Mesenchymal stem cell (in vitro differentiated cells and primary cell): ENCODE measurements around the gene GET3.

Source experiments
- DNase-seq: peaks from one replicate; pipeline ENCODE4 v3.0.0-alpha.2; 2013
- H2AFZ ChIP-seq: one replicate; pipeline ENCODE4 v1.6.1; 2013; ENCODE audit warnings: low read depth, mild to moderate bottlenecking, control low read depth, inconsistent platforms, low read length, moderate library complexity
- H2AK5ac ChIP-seq: 2 replicates; pipeline ENCODE4 v1.6.1; 2013; ENCODE audit warnings: low read length, moderate library complexity, mild to moderate bottlenecking, inconsistent platforms; ENCODE audit not compliant: severe bottlenecking
- H2BK120ac ChIP-seq: one replicate; pipeline ENCODE4 v1.6.1; 2013; ENCODE audit warnings: low read depth, mild to moderate bottlenecking, inconsistent platforms, low read length, moderate library complexity
- H2BK12ac ChIP-seq, 2 experiments: one replicate each; pipeline ENCODE4 v1.6.1; 2013; ENCODE audit warnings: inconsistent platforms in 2 of 2, low read length in 2 of 2, mild to moderate bottlenecking in 2 of 2, moderate library complexity in 2 of 2, control low read depth in 1 of 2
- H2BK15ac ChIP-seq: one replicate; pipeline ENCODE4 v1.6.1; 2013; ENCODE audit warnings: mild to moderate bottlenecking, low read depth, inconsistent platforms; ENCODE audit not compliant: poor library complexity, severe bottlenecking
- H2BK5ac ChIP-seq: 2 replicates; pipeline ENCODE4 v1.6.1; 2013; ENCODE audit warnings: low read depth, mild to moderate bottlenecking, low read length, control low read depth, inconsistent platforms; ENCODE audit not compliant: poor library complexity, severe bottlenecking
- H3K14ac ChIP-seq, 2 experiments: one replicate each; pipeline ENCODE4 v1.6.1; 2013; ENCODE audit warnings: inconsistent platforms in 2 of 2, low read length in 2 of 2, control low read depth in 1 of 2, mild to moderate bottlenecking in 1 of 2, moderate library complexity in 1 of 2
- H3K18ac ChIP-seq, 2 experiments: one replicate each; pipeline ENCODE4 v1.6.1; 2013; ENCODE audit warnings: inconsistent platforms in 2 of 2, low read length in 2 of 2, control low read depth in 1 of 2, low read depth in 1 of 2, mild to moderate bottlenecking in 1 of 2
- H3K23ac ChIP-seq, 2 experiments: one replicate each; pipeline ENCODE4 v1.6.1; 2013; ENCODE audit warnings: inconsistent platforms in 2 of 2, low read length in 2 of 2, mild to moderate bottlenecking in 2 of 2, moderate library complexity in 2 of 2, control low read depth in 1 of 2
- H3K27ac ChIP-seq: 2 replicates; pipeline ENCODE4 v1.5.1; 2013; ENCODE audit warnings: mild to moderate bottlenecking, moderate library complexity, low read length, control low read depth, inconsistent platforms; ENCODE audit not compliant: poor library complexity, severe bottlenecking
- H3K27me3 ChIP-seq, 2 experiments: 2 replicates each; pipeline versions ENCODE4 v1.6.1 to v1.7.0; 2013; ENCODE audit warnings: low read length in 2 of 2, mild to moderate bottlenecking in 2 of 2, moderate library complexity in 2 of 2, control low read depth in 1 of 2, inconsistent platforms in 1 of 2; ENCODE audit not compliant: control insufficient read depth in 1 of 2, insufficient read depth in 1 of 2
- H3K36me3 ChIP-seq, 2 experiments: 2 replicates each; pipeline versions ENCODE4 v1.6.1 to v1.7.0; 2013; ENCODE audit warnings: low read length in 2 of 2, control low read depth in 1 of 2, inconsistent platforms in 1 of 2, low read depth in 1 of 2, mild to moderate bottlenecking in 1 of 2; ENCODE audit not compliant: insufficient read depth in 2 of 2, control insufficient read depth in 1 of 2
- H3K4ac ChIP-seq, 2 experiments: one replicate each; pipeline ENCODE4 v1.6.1; 2013; ENCODE audit warnings: inconsistent platforms in 2 of 2, low read length in 2 of 2, mild to moderate bottlenecking in 2 of 2, moderate library complexity in 2 of 2, control low read depth in 1 of 2, low read depth in 1 of 2
- H3K4me1 ChIP-seq: 2 replicates; pipeline ENCODE4 v1.6.1; 2013; ENCODE audit warnings: low read depth, low read length, control low read depth; ENCODE audit not compliant: control insufficient read depth, insufficient read depth
- H3K4me2 ChIP-seq: 2 replicates; pipeline ENCODE4 v1.6.1; 2013; ENCODE audit warnings: low read length, mild to moderate bottlenecking, inconsistent platforms; ENCODE audit not compliant: poor library complexity, severe bottlenecking
- H3K4me3 ChIP-seq, 2 experiments: 2 replicates each; pipeline versions ENCODE4 v1.5.1 to v1.7.0; 2013; ENCODE audit warnings: low read length in 2 of 2, mild to moderate bottlenecking in 2 of 2, control low read depth in 1 of 2, low read depth in 1 of 2; ENCODE audit not compliant: insufficient read depth in 1 of 2
- H3K79me1 ChIP-seq: replicated peaks from 2 replicates; pipeline ENCODE4 v1.6.1; 2013; ENCODE audit warnings: mild to moderate bottlenecking, control low read depth, low read length, inconsistent platforms; ENCODE audit not compliant: poor library complexity, severe bottlenecking
- H3K9ac ChIP-seq: 2 replicates; pipeline ENCODE4 v1.7.0; 2013; ENCODE audit warnings: mild to moderate bottlenecking, low read length, moderate library complexity
- H3K9me3 ChIP-seq: 2 replicates; pipeline ENCODE4 v1.7.0; 2013; ENCODE audit warnings: mild to moderate bottlenecking, low read length; ENCODE audit not compliant: control insufficient read depth
- H4K8ac ChIP-seq: one replicate; pipeline ENCODE4 v1.6.1; 2013; ENCODE audit warnings: inconsistent platforms, mild to moderate bottlenecking, low read length, moderate library complexity
- H4K91ac ChIP-seq: one replicate; pipeline ENCODE4 v1.6.1; 2013; ENCODE audit warnings: mild to moderate bottlenecking, low read length, inconsistent platforms
- WGBS: methylation state at CpG from one replicate; pipeline ENCODE4 v1.1.7; 2013; ENCODE audit warnings: mixed read lengths; 5-methylcytosine and 5-hydroxymethylcytosine counted together

GET3 gene

GRCh38 chr19:12751635-12752034 lies 14.3 kb downstream of the GET3 start, which contains the start of gene BEST2:
BEST2 (plus strand) TSS chr19:12751791; CDS start chr19:12752593, 802 bp downstream.
- Histone ChIP-seq H4K91ac (no peak within 1 kb of the TSS), H2BK5ac (no peak within 1 kb of the TSS), H4K8ac (no peak within 1 kb of the TSS), H3K9me3 (no peaks in the 10 kb centered on the region), H3K4ac (no peak within 1 kb of the TSS), H3K14ac (no peak within 1 kb of the TSS), H3K23ac (no peak within 1 kb of the TSS), H3K9ac (no peak within 1 kb of the TSS), H3K4me2 (no peak within 1 kb of the TSS), H2AFZ (no peak within 1 kb of the TSS), H3K36me3 (peaks cover 16 to 22% of the 10 kb centered on the region in 2 experiments), H2BK120ac (no peak within 1 kb of the TSS), H3K27ac (no peak within 1 kb of the TSS), H3K4me1 (peaks cover 9% of the 10 kb centered on the region), H3K18ac (no peak within 1 kb of the TSS), H2AK5ac (no peak within 1 kb of the TSS), H3K4me3 (no peak within 1 kb of the TSS), H2BK15ac (no peak within 1 kb of the TSS), H3K27me3 (peaks cover 37 to 38% of the 10 kb centered on the region in 2 experiments), H2BK12ac (no peak within 1 kb of the TSS), H3K79me1 (no peaks in the 10 kb centered on the region)
- no peak for DNase-seq
- WGBS, result 5% methylated on average over 9 of the region's 14 CpGs

- Histone ChIP-seq H3K4ac (no peak overlapping the region), H3K36me3 (peaks cover 12 to 18% of the 10 kb centered on the region in 2 experiments), H2BK12ac (no peak overlapping the region), H3K9me3 (no peaks in the 10 kb centered on the region), H3K9ac (no peak overlapping the region), H2BK120ac (no peak overlapping the region), H4K91ac (no peak overlapping the region), H3K23ac (no peak overlapping the region), H2AK5ac (no peak overlapping the region), H3K4me2 (no peak overlapping the region), H3K18ac (no peak overlapping the region), H3K4me3 (no peak overlapping the region), H3K79me1 (no peaks in the 10 kb centered on the region), H2BK15ac (no peak overlapping the region), H3K4me1 (peaks cover 9% of the 10 kb centered on the region), H3K27ac (no peak overlapping the region), H2BK5ac (no peak overlapping the region), H2AFZ (no peak overlapping the region), H3K27me3 (peaks cover 37 to 38% of the 10 kb centered on the region in 2 experiments), H4K8ac (no peak overlapping the region), H3K14ac (no peak overlapping the region)
- DNase-seq, result no peak
- WGBS, result 77% methylated on average over 20 of the region's 23 CpGs
Observed at GRCh38 chr19:12752056-12752781, 14.9 kb downstream of the GET3 start.

DNA sequence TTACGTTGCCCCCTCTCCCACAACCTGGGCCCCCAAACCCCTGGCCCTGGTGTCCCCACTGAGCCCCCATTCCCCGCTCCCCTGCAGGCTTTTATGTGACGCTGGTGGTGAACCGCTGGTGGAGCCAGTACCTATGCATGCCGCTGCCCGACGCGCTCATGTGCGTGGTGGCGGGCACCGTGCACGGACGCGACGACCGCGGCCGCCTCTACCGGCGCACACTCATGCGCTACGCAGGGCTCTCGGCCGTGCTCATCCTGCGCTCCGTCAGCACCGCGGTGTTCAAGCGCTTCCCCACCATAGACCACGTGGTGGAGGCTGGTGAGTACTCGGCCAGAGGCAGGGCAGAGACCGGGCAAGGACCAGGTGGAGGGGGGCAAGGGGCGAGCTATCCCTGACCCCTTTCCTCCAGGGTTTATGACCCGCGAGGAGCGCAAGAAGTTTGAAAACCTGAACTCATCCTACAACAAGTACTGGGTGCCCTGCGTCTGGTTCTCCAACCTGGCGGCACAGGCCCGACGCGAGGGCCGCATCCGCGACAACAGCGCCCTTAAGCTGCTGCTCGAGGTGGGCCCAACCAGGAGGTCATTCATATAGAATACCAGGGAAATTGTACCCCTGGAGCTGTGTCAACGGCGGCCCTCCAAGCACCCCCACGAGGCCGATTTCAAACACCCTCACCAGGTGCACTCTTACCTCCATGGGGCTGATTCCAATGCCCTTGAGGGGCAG lies 17.3 kb downstream of the GET3 start:
- H2BK15ac ChIP-seq, result no peak overlapping the region
- H3K4me3 ChIP-seq, result no peak overlapping the region
- H3K9ac ChIP-seq, result no peak overlapping the region
- H3K4me2 ChIP-seq, result no peak overlapping the region
- H3K23ac ChIP-seq, result peak overlapping the region in 1 of 2 experiments; percentile 41
- H3K27me3 ChIP-seq, result peaks cover 35 to 37% of the 10 kb centered on the region in 2 experiments
- no peak overlapping the region for H2AK5ac ChIP-seq
- H2BK5ac ChIP-seq, result no peak overlapping the region
- no peak for DNase-seq
- H4K91ac ChIP-seq, result no peak overlapping the region
- 89% methylated on average over 50 of the region's 50 CpGs for WGBS
- no peaks in the 10 kb centered on the region for H3K36me3 ChIP-seq
- no peak overlapping the region for H3K18ac ChIP-seq
- peaks cover 15% of the 10 kb centered on the region for H3K4me1 ChIP-seq
- no peak overlapping the region for H2AFZ ChIP-seq
- H2BK12ac ChIP-seq, result no peak overlapping the region
- H4K8ac ChIP-seq, result no peak overlapping the region
- no peak overlapping the region for H3K14ac ChIP-seq
- H2BK120ac ChIP-seq, result no peak overlapping the region
- H3K4ac ChIP-seq, result no peak overlapping the region
- no peaks in the 10 kb centered on the region for H3K9me3 ChIP-seq
- no peak overlapping the region for H3K27ac ChIP-seq
- no peaks in the 10 kb centered on the region for H3K79me1 ChIP-seq

- 92% methylated on average over 19 of the region's 19 CpGs for WGBS
- Histone ChIP-seq H3K14ac (no peak overlapping the region), H2BK120ac (no peak overlapping the region), H3K4me3 (no peak overlapping the region), H4K8ac (no peak overlapping the region), H3K18ac (no peak overlapping the region), H2AFZ (no peak overlapping the region), H3K4ac (no peak overlapping the region), H2BK12ac (no peak overlapping the region), H2AK5ac (no peak overlapping the region), H3K27me3 (peaks cover 18 to 20% of the 10 kb centered on the region in 2 experiments), H3K9me3 (no peaks in the 10 kb centered on the region), H2BK15ac (no peak overlapping the region), H3K36me3 (no peaks in the 10 kb centered on the region), H3K4me1 (peaks cover 10% of the 10 kb centered on the region), H2BK5ac (no peak overlapping the region), H3K9ac (no peak overlapping the region), H3K79me1 (no peaks in the 10 kb centered on the region), H3K4me2 (no peak overlapping the region), H4K91ac (no peak overlapping the region), H3K23ac (peak overlapping the region in 1 of 2 experiments; percentile 29), H3K27ac (no peak overlapping the region)
- no peak for DNase-seq
Observed at GRCh38 chr19:12756150-12756883, 19.0 kb downstream of the GET3 start.
